Prostate gland (tissue), 2 donors: ENCODE results near the gene TUSC7. TPM values are rescaled to one million over a fixed set of nuclear protein-coding genes. Genes with fewer than 3 reads are reported as not detected.

ENCODE experiments used
- DNase-seq: peaks from one replicate; pipeline ENCODE4 v3.0.0-alpha.2; 2019; ENCODE audit warnings: low spot score
- H3K27ac ChIP-seq, 2 donors: fragments of 200-600 bp; sonication (generic); 2 replicates each; pipeline ENCODE4 v1.5.1; 2017 to 2019
- H3K27me3 ChIP-seq: fragments of 200-600 bp; sonication (generic); replicated peaks from 2 replicates; pipeline ENCODE4 v1.5.1; 2019; ENCODE audit not compliant: insufficient read depth
- H3K36me3 ChIP-seq, 2 donors: fragments of 200-600 bp; sonication (generic); 1 replicate in 1 of 2; 2 replicates in 1 of 2; pipeline versions ENCODE4 v1.5.1 to v1.8.1; 2017 to 2019
- H3K4me1 ChIP-seq: fragments of 200-600 bp; sonication (generic); replicated peaks from 2 replicates; pipeline ENCODE4 v1.5.1; 2019
- H3K4me3 ChIP-seq, 2 donors: fragments of 200-600 bp; sonication (generic); 2 replicates each; pipeline ENCODE4 v1.5.1; 2017 to 2019
- H3K9me3 ChIP-seq: fragments of 200-600 bp; sonication (generic); 2 replicates; pipeline ENCODE4 v1.5.1; 2017
- CTCF ChIP-seq, 4 experiments: fragments of 200-600 bp in 2 of 4; fragments of 450-650 bp in 2 of 4; sonication (generic) in 2 of 4; IDR thresholded peaks; 1 replicate in 3 of 4; 2 replicates in 1 of 4; pipeline ENCODE4 v1.5.1; 2016 to 2019; ENCODE audit warnings: antibody characterized with exemption in 4 of 4, mild to moderate bottlenecking in 2 of 4, moderate library complexity in 2 of 4
- POLR2A ChIP-seq: fragments of 450-650 bp; IDR thresholded peaks from one replicate; pipeline ENCODE4 v1.6.1; 2016; ENCODE audit warnings: antibody characterized with exemption, mild to moderate bottlenecking
- POLR2AphosphoS5 ChIP-seq: sonication (generic); formaldehyde crosslinking; IDR thresholded peaks from one replicate; pipeline ENCODE4 v1.6.1; 2017; ENCODE audit warnings: antibody characterized with exemption
- WGBS: methylation state at CpG from one replicate; pipeline ENCODE4 v1.1.5; 2018; 5-methylcytosine and 5-hydroxymethylcytosine counted together
- intact Hi-C: fragments of 100-400 bp; cut with DNase I; formaldehyde crosslinking; loops from one replicate; pipeline ENCODE4 v1.14.2; 2022
- total RNA-seq, 2 donors: library from RNA; depleted of rRNA; stranded (reverse); fragments of >200 nt; gene quantifications; one replicate each; pipeline ENCODE4 v1.1.0, GENCODE V29; 2016

TUSC7 gene
- total RNA-seq, 2 donors from 2014 or later = not detected

DNA sequence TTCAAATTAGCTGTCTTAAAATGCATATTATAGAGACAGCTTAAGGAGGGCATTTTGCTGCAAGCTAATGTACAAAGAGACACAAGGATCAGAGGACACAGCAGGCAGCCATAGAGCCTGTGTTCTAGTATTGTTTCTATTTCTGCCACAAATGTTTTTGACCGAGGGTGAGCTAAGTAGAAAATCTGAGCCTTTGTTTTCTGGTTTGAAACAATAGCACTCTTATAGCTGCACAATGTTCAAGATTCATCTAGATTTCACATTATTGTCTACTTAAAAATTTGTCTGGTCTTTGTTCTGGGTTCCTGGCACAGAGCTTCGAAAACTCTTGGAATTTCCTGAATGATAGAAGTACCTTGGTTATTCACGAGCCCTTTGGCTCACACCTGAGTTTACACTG lies 40.0 kb upstream of the TUSC7 start:
- no peaks in the 10 kb centered on the region for H3K4me1 ChIP-seq
- H3K4me3 ChIP-seq = no peak overlapping the region
- no peak overlapping the region for H3K27ac ChIP-seq
- H3K9me3 ChIP-seq = no peaks in the 10 kb centered on the region
- no peaks in the 10 kb centered on the region for H3K36me3 ChIP-seq
- DNase-seq = no peak
- TF ChIP-seq CTCF (IDR thresholded peaks at IDR 0.05) (no peak), POLR2AphosphoS5 (no peak), POLR2A (no peak)
- H3K27me3 ChIP-seq = no peaks in the 10 kb centered on the region
- WGBS = 67% methylated on average over 3 of the region's 3 CpGs
- intact Hi-C loops = no loop called here

DNA sequence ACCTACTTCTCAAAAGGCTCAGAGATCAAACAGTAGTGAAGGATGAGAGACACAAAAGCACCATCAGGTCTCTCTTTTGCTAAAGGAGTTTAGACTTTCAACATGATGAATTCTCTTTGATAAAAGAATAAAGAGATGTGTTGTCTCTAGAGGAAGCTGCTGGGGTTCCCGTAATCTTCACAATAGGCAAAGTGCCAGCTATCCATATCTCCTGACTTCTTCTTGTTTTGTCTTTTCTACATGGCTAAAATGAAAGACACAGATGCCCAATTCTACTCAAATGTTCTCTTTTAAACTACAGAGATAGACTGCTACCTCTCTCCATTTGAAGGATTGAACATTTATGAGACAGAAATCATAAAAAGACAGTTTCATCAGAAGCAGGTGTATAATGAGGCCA lies 38.4 kb upstream of the TUSC7 start:
- DNase-seq = no peak
- TF ChIP-seq POLR2A = no peak
- no peak for TF ChIP-seq POLR2AphosphoS5
- no peak for TF ChIP-seq CTCF (IDR thresholded peaks at IDR 0.05)
- Histone ChIP-seq H3K27ac (no peak overlapping the region), H3K4me3 (no peak overlapping the region), H3K27me3 (no peaks in the 10 kb centered on the region), H3K9me3 (no peaks in the 10 kb centered on the region), H3K4me1 (no peaks in the 10 kb centered on the region), H3K36me3 (no peaks in the 10 kb centered on the region)
- intact Hi-C loops = no loop called here
- WGBS = 19% methylated on average over 1 of the region's 1 CpG

- WGBS = 59% methylated on average over 13 of the region's 13 CpGs
Observed at GRCh38 chr3:116678853-116679252, 30.7 kb upstream of the TUSC7 start.

GRCh38 chr3:116691041-116691440 lies 18.5 kb upstream of the TUSC7 start:
- Histone ChIP-seq H3K36me3 (no peaks in the 10 kb centered on the region), H3K4me3 (no peak overlapping the region), H3K27ac (no peak overlapping the region), H3K9me3 (no peaks in the 10 kb centered on the region), H3K27me3 (no peaks in the 10 kb centered on the region), H3K4me1 (no peaks in the 10 kb centered on the region)
- no peak for DNase-seq
- intact Hi-C loops = no loop called here
- 88% methylated on average over 2 of the region's 2 CpGs for WGBS
- no peak for TF ChIP-seq CTCF (IDR thresholded peaks at IDR 0.05)
- no peak for TF ChIP-seq POLR2A
- no peak for TF ChIP-seq POLR2AphosphoS5

More at GRCh38 chr3:116678853-116679252, 30.7 kb upstream of the TUSC7 start:
- no peak for TF ChIP-seq POLR2A
- TF ChIP-seq POLR2AphosphoS5 = no peak
- TF ChIP-seq CTCF (IDR thresholded peaks at IDR 0.05) = no peak
- Histone ChIP-seq H3K9me3 (no peaks in the 10 kb centered on the region), H3K4me1 (no peaks in the 10 kb centered on the region), H3K36me3 (no peaks in the 10 kb centered on the region), H3K4me3 (no peak overlapping the region), H3K27me3 (no peaks in the 10 kb centered on the region), H3K27ac (no peak overlapping the region)
- no peak for DNase-seq
- intact Hi-C loops = no loop called here

GRCh38 chr3:116701070-116701469 lies 8.5 kb upstream of the TUSC7 start:
- H3K27me3 ChIP-seq = no peaks in the 10 kb centered on the region
- H3K4me3 ChIP-seq = no peak overlapping the region
- H3K36me3 ChIP-seq = no peaks in the 10 kb centered on the region
- no peak for DNase-seq
- no peaks in the 10 kb centered on the region for H3K4me1 ChIP-seq
- TF ChIP-seq POLR2A (no peak), CTCF (IDR thresholded peaks at IDR 0.05) (no peak), POLR2AphosphoS5 (no peak)
- no peaks in the 10 kb centered on the region for H3K9me3 ChIP-seq
- intact Hi-C loops = no loop called here
- no peak overlapping the region for H3K27ac ChIP-seq
